HG03342 (cell line): ENCODE results near the gene GPHN.

ENCODE experiments used
- ATAC-seq: cut with Tn5 transposase; IDR thresholded peaks from one replicate; pipeline ENCODE4 v1.9.1; 2021; ENCODE audit warnings: mild to moderate bottlenecking, moderate library complexity; ENCODE audit not compliant: unreplicated experiment

The GPHN gene

DNA sequence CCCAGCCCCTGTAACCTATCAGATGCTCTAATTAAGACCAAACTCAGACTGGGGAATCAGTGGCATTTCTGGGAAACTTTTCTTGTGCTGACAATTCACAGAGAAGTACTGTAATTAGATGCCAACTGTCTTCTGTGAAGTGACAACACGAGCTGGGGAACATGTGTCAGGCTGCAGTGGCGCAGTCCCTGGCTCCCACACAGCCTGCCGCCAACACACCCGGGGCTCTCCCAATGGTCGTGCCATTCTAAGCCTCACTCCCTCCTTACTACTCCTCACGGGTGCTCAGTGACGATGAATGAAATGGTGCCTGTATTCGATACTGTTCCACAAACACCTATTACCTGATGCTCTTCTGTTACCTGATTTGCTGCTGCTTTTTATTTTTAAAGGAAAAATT is 699.9 kb downstream of the GPHN start:
- ATAC-seq, result no peak

GRCh38 chr14:67218126-67218525 is 710.2 kb downstream of the GPHN start:
- no peak for ATAC-seq

DNA sequence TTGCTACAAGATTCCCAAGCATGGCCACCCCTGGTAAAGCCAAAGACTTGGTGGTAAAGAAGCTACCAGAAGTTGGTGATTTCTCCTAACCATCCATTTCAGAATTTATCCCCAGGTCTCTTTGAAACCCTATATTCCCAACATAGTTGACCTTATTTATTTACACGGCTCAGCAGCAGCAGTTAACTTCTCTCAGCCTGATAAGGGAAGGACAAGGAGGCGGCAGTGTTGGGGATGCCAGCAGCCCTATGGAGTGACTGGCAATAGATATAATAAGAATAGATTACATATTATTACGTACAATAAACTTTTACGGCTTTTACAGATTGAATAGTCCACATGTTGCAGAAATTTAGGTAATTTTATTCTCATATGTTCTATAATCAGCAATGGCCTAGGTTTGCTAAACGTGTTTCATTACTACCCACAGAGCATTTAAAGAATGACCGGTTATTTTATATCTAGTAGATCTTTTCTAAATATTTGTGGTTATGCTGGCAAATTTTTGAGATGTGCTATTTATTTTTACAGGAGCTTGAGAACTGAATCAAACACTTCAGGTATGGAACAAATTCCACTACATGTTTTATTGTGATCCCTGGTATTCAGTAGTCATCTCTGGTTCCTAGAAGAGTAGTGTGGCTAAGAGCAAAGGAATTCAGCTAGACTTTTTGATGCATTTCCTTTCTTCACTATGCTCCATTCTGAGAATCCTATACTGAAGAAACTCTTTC is 713.5 kb downstream of the GPHN start:
- no peak for ATAC-seq

DNA sequence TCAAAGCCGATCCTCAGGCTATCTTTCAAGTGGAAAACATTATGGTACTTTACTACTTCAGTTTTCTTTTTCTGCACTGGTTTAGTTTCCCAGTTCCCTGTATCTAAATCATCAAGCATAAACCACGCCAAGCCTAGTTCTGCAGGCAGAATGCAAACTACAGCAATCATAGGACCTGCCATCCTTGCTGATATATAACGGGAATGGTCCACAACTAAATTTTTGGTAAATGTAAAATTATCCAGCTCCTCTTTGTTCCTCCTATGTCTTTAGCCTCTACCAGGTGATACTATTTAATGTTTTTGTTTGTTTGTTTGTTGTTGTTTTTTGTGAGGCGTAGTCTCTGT is 714.0 kb downstream of the GPHN start:
- no peak for ATAC-seq

DNA sequence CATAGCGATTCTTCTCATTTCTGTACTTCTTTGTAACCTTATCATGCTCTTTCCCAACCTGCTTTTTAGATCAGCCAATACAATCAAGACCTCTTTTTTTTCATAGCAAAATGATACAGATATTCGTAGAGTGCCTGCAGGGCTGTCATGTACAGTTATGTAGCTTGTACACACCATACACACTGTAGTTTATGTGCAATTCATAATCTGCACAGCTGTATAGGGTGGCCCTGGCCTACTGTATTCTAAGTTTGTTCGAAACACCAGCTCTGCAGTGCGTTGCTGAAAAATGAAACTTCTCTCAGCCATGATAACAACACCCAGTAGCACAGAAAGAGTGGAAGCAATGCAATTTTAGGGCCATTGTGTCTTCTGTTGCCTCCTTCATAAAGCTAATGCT is 717.6 kb downstream of the GPHN start:
- no peak for ATAC-seq

DNA sequence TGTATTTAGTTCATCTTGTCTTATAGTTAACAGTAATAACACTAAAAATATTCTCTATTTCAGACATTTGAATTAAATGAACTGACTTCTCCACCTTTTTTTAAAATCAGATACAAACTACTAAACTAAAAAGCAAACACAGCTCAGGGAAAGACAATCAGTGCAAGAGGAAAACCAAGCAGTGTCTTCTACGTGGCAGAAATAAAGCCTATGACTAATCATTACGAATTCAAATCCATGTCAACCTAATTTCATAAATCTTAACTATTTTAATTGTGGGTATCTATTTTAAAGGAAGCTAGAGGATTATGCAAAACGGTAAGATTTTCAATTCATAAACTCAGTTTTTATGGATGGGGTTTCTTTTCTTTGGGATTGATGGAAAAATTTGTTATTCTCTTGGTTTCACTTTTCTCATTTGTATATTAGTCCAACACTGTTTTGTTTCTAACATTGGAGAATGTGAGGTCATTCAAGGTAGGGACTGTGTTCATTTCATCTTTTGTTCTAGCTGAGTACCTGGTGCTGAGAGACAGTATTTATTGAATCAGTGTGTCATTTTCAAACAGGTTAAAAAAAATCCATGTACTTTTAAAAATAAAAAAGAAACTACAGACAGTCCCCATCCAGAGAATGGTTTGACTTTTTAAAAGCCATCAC is 720.5 kb downstream of the GPHN start:
- ATAC-seq, result no peak
